Neutrophil (primary cell): ENCODE results near the gene STAT1.

Experiments used
- H3K27ac ChIP-seq: fragments of 200-600 bp; sonication (generic); 2 replicates; pipeline ENCODE4 v1.5.1; 2016; ENCODE audit warnings: mild to moderate bottlenecking, moderate library complexity
- H3K27me3 ChIP-seq: fragments of 200-600 bp; sonication (generic); 2 replicates; pipeline ENCODE4 v1.6.0; 2016; ENCODE audit warnings: mild to moderate bottlenecking
- H3K36me3 ChIP-seq: fragments of 200-600 bp; sonication (generic); 2 replicates; pipeline ENCODE4 v1.5.1; 2017
- H3K4me1 ChIP-seq, 2 experiments: fragments of 200-600 bp in 1 of 2; sonication (generic) in 1 of 2; 1 replicate in 1 of 2; 2 replicates in 1 of 2; pipeline versions ENCODE4 v1.5.1 to v1.6.1; 2013 to 2016; ENCODE audit warnings: low read depth in 1 of 2, low read length in 1 of 2, mild to moderate bottlenecking in 1 of 2, moderate library complexity in 1 of 2; ENCODE audit not compliant: control insufficient read depth in 1 of 2, insufficient read depth in 1 of 2
- H3K4me3 ChIP-seq, 2 experiments: fragments of 200-600 bp in 1 of 2; sonication (generic) in 1 of 2; 1 replicate in 1 of 2; 2 replicates in 1 of 2; pipeline ENCODE4 v1.5.1; 2013 to 2016; ENCODE audit warnings: low read depth in 1 of 2, low read length in 1 of 2, mild to moderate bottlenecking in 1 of 2, moderate library complexity in 1 of 2
- H3K9me3 ChIP-seq: fragments of 200-600 bp; sonication (generic); 2 replicates; pipeline ENCODE4 v1.5.1; 2016
- TF ChIP-seq, protein P1 (sequence below): fragments of 200-600 bp; sonication (generic); IDR thresholded peaks from 2 replicates; pipeline ENCODE4 v1.5.1; 2016; ENCODE audit warnings: antibody characterized with exemption

The STAT1 gene

DNA sequence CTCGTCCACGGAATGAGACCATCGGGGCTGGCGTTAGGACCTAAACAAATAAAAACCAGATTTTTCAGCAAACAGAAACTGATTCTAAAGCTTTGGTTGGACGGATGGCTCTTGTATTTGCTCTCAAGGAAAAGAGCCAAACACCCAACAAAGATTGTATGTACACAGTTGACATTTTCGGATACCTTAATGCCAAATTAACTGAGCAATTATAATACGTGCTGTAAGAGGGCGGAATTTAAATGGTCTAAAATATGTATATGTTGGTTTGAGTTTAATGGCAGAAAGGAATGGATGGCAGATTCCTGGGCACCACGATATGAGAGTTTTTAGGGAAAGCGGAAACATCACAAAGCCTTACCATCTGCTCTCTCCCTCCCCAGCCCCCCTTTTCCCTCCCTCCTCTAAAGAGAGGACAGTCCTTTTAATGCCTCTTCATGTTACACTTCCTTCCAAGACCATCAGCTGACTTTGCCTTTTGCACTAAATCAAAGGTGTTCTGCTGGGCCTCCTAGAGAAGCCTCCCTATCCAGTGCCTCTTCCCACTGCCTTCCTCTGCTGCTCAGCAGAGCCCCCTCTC is 33.3 kb downstream of the STAT1 start:
- Histone ChIP-seq H3K4me3 (no peak overlapping the region), H3K9me3 (no peaks in the 10 kb centered on the region), H3K36me3 (peaks cover 100% of the 10 kb centered on the region), H3K27ac (no peak overlapping the region), H3K4me1 (no peaks in the 10 kb centered on the region), H3K27me3 (no peaks in the 10 kb centered on the region)
- TF ChIP-seq, protein P1, sequence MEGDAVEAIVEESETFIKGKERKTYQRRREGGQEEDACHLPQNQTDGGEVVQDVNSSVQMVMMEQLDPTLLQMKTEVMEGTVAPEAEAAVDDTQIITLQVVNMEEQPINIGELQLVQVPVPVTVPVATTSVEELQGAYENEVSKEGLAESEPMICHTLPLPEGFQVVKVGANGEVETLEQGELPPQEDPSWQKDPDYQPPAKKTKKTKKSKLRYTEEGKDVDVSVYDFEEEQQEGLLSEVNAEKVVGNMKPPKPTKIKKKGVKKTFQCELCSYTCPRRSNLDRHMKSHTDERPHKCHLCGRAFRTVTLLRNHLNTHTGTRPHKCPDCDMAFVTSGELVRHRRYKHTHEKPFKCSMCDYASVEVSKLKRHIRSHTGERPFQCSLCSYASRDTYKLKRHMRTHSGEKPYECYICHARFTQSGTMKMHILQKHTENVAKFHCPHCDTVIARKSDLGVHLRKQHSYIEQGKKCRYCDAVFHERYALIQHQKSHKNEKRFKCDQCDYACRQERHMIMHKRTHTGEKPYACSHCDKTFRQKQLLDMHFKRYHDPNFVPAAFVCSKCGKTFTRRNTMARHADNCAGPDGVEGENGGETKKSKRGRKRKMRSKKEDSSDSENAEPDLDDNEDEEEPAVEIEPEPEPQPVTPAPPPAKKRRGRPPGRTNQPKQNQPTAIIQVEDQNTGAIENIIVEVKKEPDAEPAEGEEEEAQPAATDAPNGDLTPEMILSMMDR: no peak

DNA sequence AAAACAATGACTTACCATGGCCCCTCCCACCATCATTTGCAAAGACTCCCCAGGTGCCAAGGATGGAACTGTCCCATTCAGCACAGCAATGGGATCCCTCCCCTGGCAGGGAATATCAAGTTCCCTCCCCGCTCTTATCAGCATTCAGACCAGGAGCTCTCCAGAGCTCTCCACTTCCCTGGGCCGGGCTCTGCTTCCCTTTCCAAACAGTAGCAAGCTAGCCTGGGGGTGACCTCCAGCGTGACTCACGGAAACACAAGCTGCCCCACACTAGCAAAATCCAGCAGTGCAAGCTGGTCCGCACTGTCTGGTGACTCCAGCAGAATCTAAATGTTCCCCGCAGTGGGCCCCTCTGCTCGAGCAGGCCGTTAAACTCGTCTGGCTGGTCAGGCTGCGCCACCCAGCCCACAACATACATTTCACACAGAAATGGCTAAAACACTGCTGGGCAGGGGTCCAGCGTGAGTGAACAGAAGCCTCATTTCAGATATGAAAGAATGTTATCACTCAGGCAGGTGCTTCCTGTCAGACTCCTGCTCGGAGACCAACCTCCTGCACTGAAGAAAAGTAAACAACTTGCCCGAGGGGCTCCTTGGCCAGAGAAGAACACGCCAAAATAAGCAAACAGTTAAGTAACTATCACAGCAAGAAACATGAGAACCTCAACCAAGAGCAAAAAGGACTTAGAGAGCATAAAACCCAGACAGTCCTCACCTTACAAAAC is 33.9 kb downstream of the STAT1 start:
- H3K27me3 ChIP-seq: no peaks in the 10 kb centered on the region
- TF ChIP-seq, protein P1: no peak
- H3K4me1 ChIP-seq: no peaks in the 10 kb centered on the region
- no peaks in the 10 kb centered on the region for H3K9me3 ChIP-seq
- no peak overlapping the region for H3K27ac ChIP-seq
- peaks cover 100% of the 10 kb centered on the region for H3K36me3 ChIP-seq
- no peak overlapping the region for H3K4me3 ChIP-seq

DNA sequence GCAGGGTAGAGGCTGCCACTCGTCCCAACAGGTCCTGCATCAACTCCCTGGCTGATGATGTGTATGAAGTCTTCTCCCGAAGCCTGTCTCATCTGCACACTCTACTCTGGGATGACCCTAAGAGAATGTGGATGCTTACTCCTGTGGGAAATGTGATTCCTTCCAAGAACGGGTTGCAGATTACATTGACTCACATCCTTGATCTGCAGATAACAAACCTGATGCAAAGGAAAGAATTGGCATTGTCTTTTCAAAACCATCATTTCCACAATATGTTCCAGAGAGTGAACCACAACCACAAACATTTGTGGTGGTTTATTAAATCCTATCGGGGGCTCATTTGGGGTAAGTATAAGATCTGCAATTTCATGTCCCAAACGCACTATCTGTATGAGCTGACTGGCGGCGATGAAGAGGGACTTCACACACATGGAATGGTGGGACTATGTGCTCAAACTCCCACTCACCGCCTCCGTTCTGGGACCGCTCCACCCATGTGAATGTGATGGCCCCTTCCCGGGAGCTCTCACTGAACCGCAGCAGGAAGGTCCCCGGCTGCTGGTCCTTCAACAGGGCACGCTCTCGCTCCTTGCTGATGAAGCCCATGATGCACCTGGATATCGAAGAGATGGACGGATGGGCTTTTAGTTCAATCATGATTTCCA is 35.5 kb downstream of the STAT1 start:
- TF ChIP-seq, protein P1: no peak
- no peaks in the 10 kb centered on the region for H3K9me3 ChIP-seq
- H3K4me1 ChIP-seq: no peaks in the 10 kb centered on the region
- H3K36me3 ChIP-seq: peaks cover 100% of the 10 kb centered on the region
- no peak overlapping the region for H3K4me3 ChIP-seq
- no peaks in the 10 kb centered on the region for H3K27me3 ChIP-seq
- no peak overlapping the region for H3K27ac ChIP-seq

DNA sequence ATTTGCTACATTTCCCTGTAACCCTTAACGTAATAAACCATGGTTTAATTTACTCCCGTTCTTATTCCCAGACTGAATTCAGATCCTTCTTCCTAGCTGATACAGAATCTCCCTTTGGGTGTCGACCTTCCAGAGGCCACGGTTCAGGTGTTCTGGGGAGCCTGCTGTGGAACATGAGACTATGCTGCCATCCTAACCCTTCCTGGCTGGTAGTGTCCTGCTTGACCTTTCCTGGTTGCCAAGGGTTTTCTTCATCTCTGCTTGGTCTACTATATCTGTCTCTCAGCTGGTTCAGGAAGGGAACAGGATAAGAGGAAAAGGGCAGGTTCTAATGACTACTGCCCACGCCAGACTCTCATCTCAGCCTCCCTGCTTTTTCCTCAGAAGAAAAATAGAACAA is 36.5 kb downstream of the STAT1 start:
- TF ChIP-seq, protein P1: no peak
- Histone ChIP-seq H3K4me1 (no peaks in the 10 kb centered on the region), H3K4me3 (no peak overlapping the region), H3K27ac (no peak overlapping the region), H3K36me3 (peaks cover 100% of the 10 kb centered on the region), H3K27me3 (no peaks in the 10 kb centered on the region), H3K9me3 (peaks cover 6% of the 10 kb centered on the region)

DNA sequence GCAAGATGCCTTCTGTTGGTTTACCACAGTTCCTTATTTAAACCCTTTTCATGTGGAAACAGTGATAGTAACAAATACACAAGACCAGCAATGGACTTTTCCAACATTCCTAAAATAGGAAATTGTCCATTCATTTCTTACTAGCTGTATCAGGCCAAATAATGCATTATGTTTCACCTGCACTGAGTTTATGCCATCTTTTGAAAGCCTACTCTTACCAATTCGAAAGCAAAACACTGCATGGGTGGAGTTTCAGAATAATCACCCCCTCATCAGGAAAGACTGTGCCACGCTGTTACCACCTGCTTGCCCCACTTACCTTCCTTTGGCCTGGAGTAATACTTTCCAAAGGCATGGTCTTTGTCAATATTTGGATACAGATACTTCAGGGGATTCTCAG is 37.5 kb downstream of the STAT1 start:
- H3K9me3 ChIP-seq: peaks cover 6% of the 10 kb centered on the region
- TF ChIP-seq, protein P1: no peak
- H3K36me3 ChIP-seq: peaks cover 100% of the 10 kb centered on the region
- no peak overlapping the region for H3K4me3 ChIP-seq
- H3K27ac ChIP-seq: no peak overlapping the region
- no peaks in the 10 kb centered on the region for H3K4me1 ChIP-seq
- H3K27me3 ChIP-seq: no peaks in the 10 kb centered on the region
